ENCODE data around the gene RAMP3. TPM values are rescaled to one million over a fixed set of nuclear protein-coding genes. Genes with fewer than 3 reads are reported as not detected.

RAMP3 gene
- total RNA-seq, 2 donors from 2014 or later, result not detected

GRCh38 chr7:45188736-45189135, 31.1 kb downstream of the RAMP3 start:
- Mint-ChIP-seq H3K9me3 (peaks cover 6% of the 10 kb centered on the region), H3K27me3 (ENCODE audit: insufficient read depth) (peaks cover 5% of the 10 kb centered on the region), H3K4me1 (no peaks in the 10 kb centered on the region), H3K36me3 (ENCODE audit: low read depth) (no peaks in the 10 kb centered on the region), H3K27ac (no peak overlapping the region), H3K4me3 (no peak overlapping the region)
- TF ChIP-seq CTCF (conservative IDR thresholded peaks at IDR 0.05), result no peak
- Histone ChIP-seq H3K36me3 (ENCODE audit: control insufficient read depth, insufficient read depth, low read length) (no peaks in the 10 kb centered on the region), H3K9ac (ENCODE audit: extremely low read depth, low read length, poor library complexity, severe bottlenecking) (no peak overlapping the region), H3K4me3 (ENCODE audit: low read length) (no peak overlapping the region), H3K9me3 (ENCODE audit: control insufficient read depth, low read length) (no peaks in the 10 kb centered on the region), H3K4me1 (ENCODE audit: control insufficient read depth, insufficient read depth, low read length) (no peaks in the 10 kb centered on the region), H3K27me3 (ENCODE audit: control insufficient read depth, insufficient read depth, low read length, poor library complexity, severe bottlenecking) (no peaks in the 10 kb centered on the region), H3K27ac (ENCODE audit: low read depth, low read length) (no peak overlapping the region)
- peak; percentile 33 for DNase-seq
- 91 to 95% methylated on average over 4 to 10 of the region's 10 CpGs for WGBS, 2 experiments (ENCODE audit: insufficient coverage in 1 of 2, insufficient read length in 1 of 2)

GRCh38 chr7:45189151-45189970, 31.8 kb downstream of the RAMP3 start:
- Mint-ChIP-seq H3K4me1 (no peaks in the 10 kb centered on the region), H3K27ac (no peak overlapping the region), H3K27me3 (ENCODE audit: insufficient read depth) (peaks cover 5% of the 10 kb centered on the region), H3K4me3 (no peak overlapping the region), H3K36me3 (ENCODE audit: low read depth) (no peaks in the 10 kb centered on the region), H3K9me3 (peaks cover 6% of the 10 kb centered on the region)
- no peaks in the 10 kb centered on the region for H3K4me1 ChIP-seq (ENCODE audit: control insufficient read depth, insufficient read depth, low read length)
- H3K36me3 ChIP-seq (ENCODE audit: control insufficient read depth, insufficient read depth, low read length), result no peaks in the 10 kb centered on the region
- no peak overlapping the region for H3K4me3 ChIP-seq (ENCODE audit: low read length)
- WGBS, 2 experiments (ENCODE audit: insufficient coverage in 1 of 2, insufficient read length in 1 of 2), result 91 to 97% methylated on average over 15 to 20 of the region's 20 CpGs
- H3K9me3 ChIP-seq (ENCODE audit: control insufficient read depth, low read length), result no peaks in the 10 kb centered on the region
- no peak for TF ChIP-seq CTCF (conservative IDR thresholded peaks at IDR 0.05)
- no peak overlapping the region for H3K9ac ChIP-seq (ENCODE audit: extremely low read depth, low read length, poor library complexity, severe bottlenecking)
- no peaks in the 10 kb centered on the region for H3K27me3 ChIP-seq (ENCODE audit: control insufficient read depth, insufficient read depth, low read length, poor library complexity, severe bottlenecking)
- H3K27ac ChIP-seq (ENCODE audit: low read depth, low read length), result no peak overlapping the region
- no peak for DNase-seq

DNA sequence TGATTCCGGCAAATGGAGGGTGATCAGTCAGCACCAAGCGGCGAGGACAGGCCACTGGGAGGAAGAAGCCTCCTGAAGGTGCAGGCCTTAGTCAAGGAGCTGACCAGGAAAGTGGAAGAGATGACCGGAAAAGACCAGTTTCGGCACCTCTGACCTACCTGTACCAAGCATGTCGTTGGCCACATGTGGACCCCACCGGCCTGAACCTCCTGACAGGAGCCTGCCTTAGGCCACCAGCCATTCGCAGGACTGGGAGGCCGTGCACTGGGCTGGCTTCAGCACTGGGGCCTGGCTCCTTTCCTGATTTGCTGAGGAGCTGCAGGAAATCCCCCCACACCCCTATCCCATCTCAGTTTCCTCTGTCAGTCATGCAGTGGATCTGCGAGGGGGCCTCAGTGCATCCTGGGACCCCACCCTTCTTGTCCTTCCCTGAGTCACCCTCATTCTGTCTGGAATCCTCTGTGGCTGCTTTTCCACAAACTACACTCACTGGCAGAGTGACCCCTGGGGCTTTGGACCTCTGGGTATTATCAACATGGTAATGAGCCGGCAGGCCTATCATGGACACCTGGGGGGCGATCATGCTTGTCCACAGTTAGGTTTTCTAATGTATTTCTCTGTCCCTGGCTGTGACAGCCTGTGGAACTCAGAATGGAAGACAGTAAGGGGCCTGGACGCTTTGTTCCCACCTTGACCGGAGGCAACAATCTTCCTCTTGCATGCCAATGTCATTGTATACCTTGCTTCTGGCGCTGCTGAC, 33.0 kb downstream of the RAMP3 start:
- H3K27me3 Mint-ChIP-seq (ENCODE audit: insufficient read depth), result peaks cover 5% of the 10 kb centered on the region
- no peaks in the 10 kb centered on the region for H3K4me1 ChIP-seq (ENCODE audit: control insufficient read depth, insufficient read depth, low read length)
- no peaks in the 10 kb centered on the region for H3K36me3 ChIP-seq (ENCODE audit: control insufficient read depth, insufficient read depth, low read length)
- TF ChIP-seq CTCF (conservative IDR thresholded peaks at IDR 0.05), result no peak
- H3K4me3 Mint-ChIP-seq, result no peak overlapping the region
- H3K27ac Mint-ChIP-seq, result no peak overlapping the region
- H3K9me3 ChIP-seq (ENCODE audit: control insufficient read depth, low read length), result no peaks in the 10 kb centered on the region
- peak overlapping the region; percentile 12 for H3K27ac ChIP-seq (ENCODE audit: low read depth, low read length)
- H3K4me3 ChIP-seq (ENCODE audit: low read length), result no peak overlapping the region
- H3K36me3 Mint-ChIP-seq (ENCODE audit: low read depth), result no peaks in the 10 kb centered on the region
- no peak overlapping the region for H3K9ac ChIP-seq (ENCODE audit: extremely low read depth, low read length, poor library complexity, severe bottlenecking)
- WGBS, 2 experiments (ENCODE audit: insufficient coverage in 1 of 2, insufficient read length in 1 of 2), result 84 to 90% methylated on average over 14 to 15 of the region's 15 CpGs
- peaks cover 6% of the 10 kb centered on the region for H3K9me3 Mint-ChIP-seq
- no peaks in the 10 kb centered on the region for H3K4me1 Mint-ChIP-seq
- no peaks in the 10 kb centered on the region for H3K27me3 ChIP-seq (ENCODE audit: control insufficient read depth, insufficient read depth, low read length, poor library complexity, severe bottlenecking)
- DNase-seq, result no peak
